OCI-LY3 (cell line): Measurements from ENCODE around the gene TM9SF4.
"Not testable (repeated sequence)": the region's sequence is repeated elsewhere in the genome, so short reads cannot be mapped to it uniquely, and the experiment has no call there.

Experiments used
- H2AFZ ChIP-seq: fragments of 200-600, 300-600 bp; shearing (Covaris generic); 2 replicates; pipeline ENCODE4 v1.6.0; 2014; ENCODE audit warnings: antibody characterized with exemption, low read depth, low read length
- H3K27ac ChIP-seq: fragments of 200-600, 300-600 bp; sonication (generic); 2 replicates; pipeline ENCODE4 v1.5.1; 2014; ENCODE audit warnings: mild to moderate bottlenecking, low read length, moderate library complexity, mixed read lengths
- H3K27me3 ChIP-seq: fragments of 200-600, 300-600 bp; sonication (generic); 2 replicates; pipeline ENCODE4 v1.6.1; 2014; ENCODE audit warnings: low read depth, low read length, mixed read lengths
- H3K36me3 ChIP-seq: fragments of 200-600, 300-600 bp; sonication (generic); replicated peaks from 2 replicates; pipeline ENCODE3; 2014; ENCODE audit warnings: low read depth, low read length, mixed read lengths
- H3K4me1 ChIP-seq: fragments of 300-600, 200-600 bp; sonication (generic); 2 replicates; pipeline ENCODE4 v1.6.1; 2014; ENCODE audit warnings: low read length, mixed read lengths
- H3K4me2 ChIP-seq: fragments of 200-600, 300-600 bp; sonication (generic); 2 replicates; pipeline ENCODE4 v1.6.1; 2014; ENCODE audit warnings: low read length, mixed read lengths
- H3K4me3 ChIP-seq: fragments of 300-600, 200-600 bp; sonication (generic); 2 replicates; pipeline ENCODE4 v1.5.1; 2014; ENCODE audit warnings: antibody characterized with exemption, mild to moderate bottlenecking, low read length, moderate library complexity
- H3K79me2 ChIP-seq: fragments of 300-600, 200-600 bp; shearing (Covaris generic); 2 replicates; pipeline ENCODE4 v1.6.1; 2014; ENCODE audit warnings: mild to moderate bottlenecking, low read length, mixed read lengths
- H3K9ac ChIP-seq: fragments of 300-600, 200-600 bp; shearing (Covaris generic); 2 replicates; pipeline ENCODE4 v1.6.0; 2014; ENCODE audit warnings: mild to moderate bottlenecking, low read length, moderate library complexity
- H3K9me3 ChIP-seq: fragments of 200-600, 300-600 bp; shearing (Covaris generic); 2 replicates; pipeline ENCODE4 v1.6.1; 2014; ENCODE audit warnings: low read length, mixed read lengths; ENCODE audit not compliant: insufficient read depth
- H4K20me1 ChIP-seq: fragments of 200-600, 300-600 bp; sonication (generic); 2 replicates; pipeline ENCODE4 v1.6.1; 2016; ENCODE audit warnings: low read length, mixed read lengths; ENCODE audit not compliant: insufficient read depth
- EZH2phosphoT487 ChIP-seq: fragments of 200-600 bp; shearing (Covaris generic); IDR thresholded peaks from 2 replicates; pipeline ENCODE4 v1.6.1; 2018; ENCODE audit warnings: antibody characterized with exemption, mixed run types, low read depth
- TF ChIP-seq, protein P1 (sequence below): fragments of 200-600, 300-600 bp; sonication (generic); IDR thresholded peaks from 2 replicates; pipeline ENCODE4 v1.5.1; 2014; ENCODE audit warnings: antibody characterized with exemption, low read length, low read depth

The TM9SF4 gene

DNA sequence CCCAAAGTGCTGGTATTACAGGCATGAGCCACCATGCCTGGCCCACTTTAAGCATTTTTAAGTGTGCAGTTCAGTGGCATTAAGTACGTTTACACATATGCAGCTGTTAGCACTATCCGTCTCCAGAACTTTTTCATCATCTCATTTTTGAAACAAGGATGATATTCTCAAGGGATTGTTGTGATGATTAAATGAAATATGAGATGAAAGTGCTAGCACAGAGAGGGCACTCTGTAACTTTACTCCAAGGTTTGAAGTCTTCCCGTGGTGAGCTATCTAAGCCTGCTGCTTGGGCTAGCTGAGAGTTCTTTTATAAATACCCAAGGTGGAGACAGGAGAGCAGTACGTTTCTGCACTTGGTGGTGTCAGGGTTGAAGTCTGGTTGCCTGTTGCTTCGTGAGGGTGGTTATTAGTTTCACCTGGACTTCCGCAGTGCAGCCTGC, 6.6 kb downstream of the TM9SF4 start:
- Histone ChIP-seq H3K36me3 (peaks cover 35% of the 10 kb centered on the region), H4K20me1 (peaks cover 39% of the 10 kb centered on the region), H3K79me2 (peaks cover 97% of the 10 kb centered on the region), H3K27ac (no peak overlapping the region), H3K27me3 (no peaks in the 10 kb centered on the region), H3K4me3 (no peak overlapping the region), H3K4me1 (no peaks in the 10 kb centered on the region), H3K9ac (no peak overlapping the region), H3K4me2 (no peak overlapping the region), H2AFZ (no peak overlapping the region), H3K9me3 (no peaks in the 10 kb centered on the region)
- TF ChIP-seq, protein P1, sequence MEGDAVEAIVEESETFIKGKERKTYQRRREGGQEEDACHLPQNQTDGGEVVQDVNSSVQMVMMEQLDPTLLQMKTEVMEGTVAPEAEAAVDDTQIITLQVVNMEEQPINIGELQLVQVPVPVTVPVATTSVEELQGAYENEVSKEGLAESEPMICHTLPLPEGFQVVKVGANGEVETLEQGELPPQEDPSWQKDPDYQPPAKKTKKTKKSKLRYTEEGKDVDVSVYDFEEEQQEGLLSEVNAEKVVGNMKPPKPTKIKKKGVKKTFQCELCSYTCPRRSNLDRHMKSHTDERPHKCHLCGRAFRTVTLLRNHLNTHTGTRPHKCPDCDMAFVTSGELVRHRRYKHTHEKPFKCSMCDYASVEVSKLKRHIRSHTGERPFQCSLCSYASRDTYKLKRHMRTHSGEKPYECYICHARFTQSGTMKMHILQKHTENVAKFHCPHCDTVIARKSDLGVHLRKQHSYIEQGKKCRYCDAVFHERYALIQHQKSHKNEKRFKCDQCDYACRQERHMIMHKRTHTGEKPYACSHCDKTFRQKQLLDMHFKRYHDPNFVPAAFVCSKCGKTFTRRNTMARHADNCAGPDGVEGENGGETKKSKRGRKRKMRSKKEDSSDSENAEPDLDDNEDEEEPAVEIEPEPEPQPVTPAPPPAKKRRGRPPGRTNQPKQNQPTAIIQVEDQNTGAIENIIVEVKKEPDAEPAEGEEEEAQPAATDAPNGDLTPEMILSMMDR = no peak
- no peak for TF ChIP-seq EZH2phosphoT487

GRCh38 chr20:32116796-32117195, 7.3 kb downstream of the TM9SF4 start:
- H2AFZ ChIP-seq, H3K4me2 ChIP-seq, H3K27ac ChIP-seq, H3K4me1 ChIP-seq, H3K9ac ChIP-seq, H3K4me3 ChIP-seq, H3K27me3 ChIP-seq, H3K9me3 ChIP-seq: not testable (repeated sequence)
- peaks cover 28% of the 10 kb centered on the region for H3K36me3 ChIP-seq
- H4K20me1 ChIP-seq = peaks cover 34% of the 10 kb centered on the region
- H3K79me2 ChIP-seq = peaks cover 90% of the 10 kb centered on the region

GRCh38 chr20:32118427-32118826, 8.9 kb downstream of the TM9SF4 start:
- H3K4me3 ChIP-seq, H3K4me1 ChIP-seq, H2AFZ ChIP-seq, H3K27me3 ChIP-seq, H3K9me3 ChIP-seq, H3K9ac ChIP-seq, H3K4me2 ChIP-seq, H3K27ac ChIP-seq: not testable (repeated sequence)
- Histone ChIP-seq H3K36me3 (peaks cover 31% of the 10 kb centered on the region), H3K79me2 (peaks cover 74% of the 10 kb centered on the region), H4K20me1 (peaks cover 26% of the 10 kb centered on the region)

DNA sequence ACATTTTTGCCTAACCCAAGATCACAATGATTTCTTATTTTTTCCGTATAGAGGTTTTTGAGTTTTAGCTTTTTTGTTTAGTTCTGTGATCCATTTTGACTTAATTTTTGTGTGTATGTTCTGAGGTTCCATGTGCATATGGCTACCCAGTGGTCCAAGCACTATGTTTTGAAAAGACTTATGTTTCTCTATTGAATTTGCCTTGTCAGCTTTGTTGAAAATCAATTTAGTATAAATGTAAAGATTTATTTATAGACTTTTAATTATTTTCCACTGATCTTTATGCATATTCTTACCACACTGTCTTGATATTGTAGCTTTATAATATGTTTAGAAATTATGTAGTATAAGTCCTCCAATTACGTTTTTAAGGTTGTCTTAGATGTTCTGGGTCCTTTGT, 10.2 kb downstream of the TM9SF4 start:
- TF ChIP-seq EZH2phosphoT487 = no peak
- TF ChIP-seq, protein P1 = no peak
- no peak overlapping the region for H3K27ac ChIP-seq
- H3K4me1 ChIP-seq = no peaks in the 10 kb centered on the region
- no peaks in the 10 kb centered on the region for H3K9me3 ChIP-seq
- H3K79me2 ChIP-seq = peaks cover 67% of the 10 kb centered on the region
- no peak overlapping the region for H2AFZ ChIP-seq
- no peak overlapping the region for H3K4me2 ChIP-seq
- H3K27me3 ChIP-seq = no peaks in the 10 kb centered on the region
- H3K4me3 ChIP-seq = no peak overlapping the region
- H3K9ac ChIP-seq = no peak overlapping the region
- peaks cover 19% of the 10 kb centered on the region for H4K20me1 ChIP-seq
- peaks cover 30% of the 10 kb centered on the region for H3K36me3 ChIP-seq

DNA sequence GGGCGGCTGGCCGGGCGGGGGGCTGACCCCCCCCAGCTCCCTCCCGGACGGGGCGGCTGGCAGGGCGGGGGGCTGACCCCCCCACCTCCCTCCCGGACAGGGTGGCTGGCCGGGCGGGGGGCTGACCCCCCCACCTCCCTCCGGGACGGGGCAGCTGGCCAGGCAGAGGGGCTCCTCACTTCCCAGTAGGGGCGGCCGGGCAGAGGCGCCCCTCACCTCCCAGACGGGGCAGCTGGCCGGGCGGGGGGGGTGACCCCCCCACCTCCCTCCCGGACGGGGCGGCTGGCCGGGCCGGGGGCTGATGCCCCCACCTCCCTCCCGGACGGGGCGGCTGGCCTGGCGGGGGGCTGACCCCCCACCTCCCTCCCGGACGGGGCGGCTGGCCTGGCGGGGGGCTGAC, 12.4 kb downstream of the TM9SF4 start:
- Histone ChIP-seq H3K36me3 (peaks cover 22% of the 10 kb centered on the region), H4K20me1 (peaks cover 11% of the 10 kb centered on the region; the same call in 1 of the 2 replicates), H3K79me2 (peaks cover 60% of the 10 kb centered on the region)
- not testable (repeated sequence) for H3K4me3 ChIP-seq, H3K4me1 ChIP-seq, H3K9ac ChIP-seq, H2AFZ ChIP-seq, H3K27me3 ChIP-seq, H3K27ac ChIP-seq, H3K9me3 ChIP-seq, H3K4me2 ChIP-seq
